ENCODE data around the gene AGBL4. TPM values are rescaled to one million over a fixed set of nuclear protein-coding genes. Genes with fewer than 3 reads are reported as not detected.

Gene AGBL4
- total RNA-seq, 4 donors from 2014 or later: not detected

DNA sequence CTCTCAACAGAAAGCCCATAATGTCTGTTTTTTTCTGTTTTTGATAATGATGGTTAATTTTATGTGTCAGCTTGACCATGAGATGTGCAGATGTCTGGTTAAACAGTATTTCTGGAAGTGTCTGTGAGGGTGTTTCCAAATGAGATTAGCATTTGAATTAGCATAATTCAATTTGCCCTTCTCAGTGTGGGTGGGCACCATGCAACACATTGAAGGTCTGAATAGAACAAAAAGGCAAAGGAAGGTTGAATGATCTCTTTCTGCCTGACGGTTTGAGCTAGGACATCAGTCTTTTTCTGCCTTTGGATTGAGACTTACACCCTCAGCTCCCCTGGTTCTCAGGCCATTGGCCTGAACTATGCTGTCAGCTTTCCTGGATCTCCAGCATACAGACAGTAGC lies 1516.9 kb downstream of the AGBL4 start:
- DNase-seq: no peak
- Histone ChIP-seq H3K9me3 (no peaks in the 10 kb centered on the region), H3K4me3 (no peak overlapping the region), H3K36me3 (no peaks in the 10 kb centered on the region), H3K4me1 (peaks cover 0 to 4% (median 0%) of the 10 kb centered on the region in 3 donors), H3K27ac (no peak overlapping the region), H3K27me3 (peaks cover 0 to 81% (median 0%) of the 10 kb centered on the region in 4 donors)
- intact Hi-C loops (cut with DNase I): no loop called here
- WGBS, 2 donors: 0% methylated on average over 1 of the region's 1 CpG
- no peak for TF ChIP-seq POLR2A (IDR thresholded peaks at IDR 0.05)
- TF ChIP-seq, protein P1, sequence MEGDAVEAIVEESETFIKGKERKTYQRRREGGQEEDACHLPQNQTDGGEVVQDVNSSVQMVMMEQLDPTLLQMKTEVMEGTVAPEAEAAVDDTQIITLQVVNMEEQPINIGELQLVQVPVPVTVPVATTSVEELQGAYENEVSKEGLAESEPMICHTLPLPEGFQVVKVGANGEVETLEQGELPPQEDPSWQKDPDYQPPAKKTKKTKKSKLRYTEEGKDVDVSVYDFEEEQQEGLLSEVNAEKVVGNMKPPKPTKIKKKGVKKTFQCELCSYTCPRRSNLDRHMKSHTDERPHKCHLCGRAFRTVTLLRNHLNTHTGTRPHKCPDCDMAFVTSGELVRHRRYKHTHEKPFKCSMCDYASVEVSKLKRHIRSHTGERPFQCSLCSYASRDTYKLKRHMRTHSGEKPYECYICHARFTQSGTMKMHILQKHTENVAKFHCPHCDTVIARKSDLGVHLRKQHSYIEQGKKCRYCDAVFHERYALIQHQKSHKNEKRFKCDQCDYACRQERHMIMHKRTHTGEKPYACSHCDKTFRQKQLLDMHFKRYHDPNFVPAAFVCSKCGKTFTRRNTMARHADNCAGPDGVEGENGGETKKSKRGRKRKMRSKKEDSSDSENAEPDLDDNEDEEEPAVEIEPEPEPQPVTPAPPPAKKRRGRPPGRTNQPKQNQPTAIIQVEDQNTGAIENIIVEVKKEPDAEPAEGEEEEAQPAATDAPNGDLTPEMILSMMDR (IDR thresholded peaks at IDR 0.05): no peak

GRCh38 chr1:48500541-48501450 lies 1523.0 kb downstream of the AGBL4 start:
- WGBS, 2 donors: 33% methylated on average over 12 of the region's 12 CpGs
- intact Hi-C loops (cut with DNase I): no loop called here

DNA sequence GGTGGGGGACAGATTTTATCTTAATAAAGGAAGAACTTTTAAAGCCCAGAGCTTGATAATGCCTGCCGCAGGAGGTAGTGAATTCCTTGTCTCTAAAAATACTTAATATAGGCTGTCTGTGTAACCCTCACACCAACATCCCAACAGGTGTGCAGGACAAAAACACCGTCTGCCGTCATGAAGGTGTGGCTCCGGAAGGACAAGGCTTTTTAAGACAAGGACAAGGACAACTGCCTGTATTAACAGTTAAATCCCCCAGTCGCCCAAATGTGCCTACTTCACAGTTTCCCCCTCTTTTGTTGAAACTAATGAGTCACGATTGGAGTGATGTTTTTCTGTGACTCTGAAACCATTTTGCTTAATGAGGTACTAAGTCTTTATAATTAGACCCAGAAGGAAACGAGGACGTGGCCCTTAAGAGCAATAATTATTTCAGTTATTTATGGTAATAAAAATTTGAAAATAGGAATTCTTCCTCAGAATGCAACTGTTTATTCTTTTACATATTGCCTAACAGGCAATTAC lies 1524.5 kb downstream of the AGBL4 start:
- no peaks in the 10 kb centered on the region for H3K36me3 ChIP-seq
- H3K27me3 ChIP-seq: peaks cover 0 to 45% (median 0%) of the 10 kb centered on the region in 4 donors
- no peaks in the 10 kb centered on the region for H3K9me3 ChIP-seq
- no peak overlapping the region for H3K4me3 ChIP-seq
- intact Hi-C loops (cut with DNase I): no loop called here
- 78 to 86% methylated on average over 7 to 8 of the region's 8 CpGs for WGBS, 2 donors
- TF ChIP-seq, protein P1 (IDR thresholded peaks at IDR 0.05): no peak
- no peak for TF ChIP-seq POLR2A (IDR thresholded peaks at IDR 0.05)
- DNase-seq: no peak
- H3K4me1 ChIP-seq: peaks cover 0 to 38% (median 7%) of the 10 kb centered on the region in 3 donors
- H3K27ac ChIP-seq: no peak overlapping the region

More at GRCh38 chr1:48500541-48501450, 1523.0 kb downstream of the AGBL4 start:
- DNase-seq: no peak
- Histone ChIP-seq H3K27ac (peak overlapping the region in 3 of 4 donors; percentile 26 to 49 (median 49)), H3K4me1 (peaks cover 0 to 32% (median 0%) of the 10 kb centered on the region in 3 donors), H3K36me3 (no peaks in the 10 kb centered on the region), H3K9me3 (no peaks in the 10 kb centered on the region), H3K27me3 (peaks cover 0 to 55% (median 0%) of the 10 kb centered on the region in 4 donors), H3K4me3 (no peak overlapping the region)
- TF ChIP-seq, protein P1 (IDR thresholded peaks at IDR 0.05): no peak
- no peak for TF ChIP-seq POLR2A (IDR thresholded peaks at IDR 0.05)

DNA sequence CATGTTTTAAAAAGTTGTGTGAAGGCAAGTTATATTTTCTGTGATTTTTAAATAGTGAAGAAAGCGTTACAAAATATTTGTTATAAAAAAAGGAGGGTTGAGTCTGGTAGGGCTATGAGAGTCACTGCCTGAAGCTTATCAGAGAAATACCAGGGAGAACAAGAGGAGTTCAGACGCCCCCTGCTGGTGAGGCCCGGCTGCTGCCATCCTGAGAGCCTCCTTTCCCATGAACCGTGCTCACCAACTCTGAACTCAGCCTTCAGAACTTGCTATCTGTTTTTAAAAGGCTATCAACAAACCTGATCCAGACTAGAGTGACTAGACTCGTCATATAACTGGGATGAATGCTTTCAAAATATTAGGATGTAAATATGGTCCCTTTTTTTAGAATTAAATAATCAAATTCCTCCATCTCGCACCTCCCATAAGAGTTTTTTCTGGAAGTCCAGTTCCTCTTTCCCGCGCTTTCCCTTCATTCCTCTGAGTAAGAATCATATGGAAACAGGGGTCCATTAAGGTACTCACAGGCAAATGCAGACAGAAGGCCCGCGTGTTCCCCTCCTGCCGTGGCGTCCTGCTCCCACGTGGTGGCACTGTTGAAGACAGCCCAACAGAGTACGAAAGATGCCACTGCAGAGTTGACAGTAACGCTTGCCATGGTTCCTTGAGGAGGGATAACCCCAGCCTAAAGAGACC lies 1525.5 kb downstream of the AGBL4 start:
- intact Hi-C loops (cut with DNase I): no loop called here
- TF ChIP-seq, protein P1 (IDR thresholded peaks at IDR 0.05): peak; percentile 56 to 96 (median 86)
- TF ChIP-seq POLR2A (IDR thresholded peaks at IDR 0.05): no peak
- Histone ChIP-seq H3K4me3 (no peak overlapping the region), H3K27ac (no peak overlapping the region), H3K9me3 (no peaks in the 10 kb centered on the region), H3K27me3 (peaks cover 0 to 43% (median 0%) of the 10 kb centered on the region in 4 donors), H3K4me1 (peaks cover 0 to 48% (median 7%) of the 10 kb centered on the region in 3 donors), H3K36me3 (no peaks in the 10 kb centered on the region)
- WGBS, 2 donors: 43 to 47% methylated on average over 15 of the region's 15 CpGs
- DNase-seq: no peak
